Ramos (cell line): ENCODE measurements around the gene ZNF277.
"Not testable (repeated sequence)": the region's sequence is repeated elsewhere in the genome, so short reads cannot be mapped to it uniquely, and the experiment has no call there.

Experiments used
- in situ Hi-C: fragments of 300-500 bp; cut with MboI; formaldehyde crosslinking; loops from one replicate; pipeline ENCODE4 v1.14.3; 2022; ENCODE audit warnings: low sequenced_read_pairs; ENCODE audit not compliant: unreplicated experiment

Gene ZNF277

GRCh38 chr7:112238330-112238729 lies 31.8 kb downstream of the ZNF277 start:
- in situ Hi-C loops, result no loop called here

- in situ Hi-C loops, result no loop called here
Observed at GRCh38 chr7:112238852-112239610, 32.5 kb downstream of the ZNF277 start.

- in situ Hi-C loops, result no loop called here
Observed at GRCh38 chr7:112248598-112248997, 42.1 kb downstream of the ZNF277 start.

- in situ Hi-C loops, result not testable (repeated sequence)
Observed at GRCh38 chr7:112249967-112250366, 43.5 kb downstream of the ZNF277 start.

- in situ Hi-C loops, result no loop called here
Observed at GRCh38 chr7:112252141-112252540, 45.6 kb downstream of the ZNF277 start.

GRCh38 chr7:112252691-112253090 lies 46.2 kb downstream of the ZNF277 start:
- in situ Hi-C loops, result no loop called here

- in situ Hi-C loops, result no loop called here
Observed at GRCh38 chr7:112254156-112254555, 47.7 kb downstream of the ZNF277 start.

- in situ Hi-C loops, result no loop called here
Observed at GRCh38 chr7:112254709-112255387, 48.4 kb downstream of the ZNF277 start.

GRCh38 chr7:112255388-112255720 lies 48.9 kb downstream of the ZNF277 start:
- in situ Hi-C loops, result no loop called here

GRCh38 chr7:112257073-112257472 lies 50.6 kb downstream of the ZNF277 start:
- in situ Hi-C loops, result no loop called here

- in situ Hi-C loops, result no loop called here
Observed at GRCh38 chr7:112260911-112261310, 54.4 kb downstream of the ZNF277 start.

- in situ Hi-C loops, result no loop called here
Observed at GRCh38 chr7:112262036-112262435, 55.5 kb downstream of the ZNF277 start.

GRCh38 chr7:112262855-112263487 lies 56.5 kb downstream of the ZNF277 start:
- in situ Hi-C loops, result no loop called here

- in situ Hi-C loops, result no loop called here
Observed at GRCh38 chr7:112263519-112263918, 57.0 kb downstream of the ZNF277 start.

GRCh38 chr7:112266141-112266540 lies 59.6 kb downstream of the ZNF277 start:
- in situ Hi-C loops, result no loop called here

GRCh38 chr7:112266595-112267270 lies 60.2 kb downstream of the ZNF277 start:
- in situ Hi-C loops, result no loop called here

- in situ Hi-C loops, result no loop called here
Observed at GRCh38 chr7:112267944-112268691, 61.6 kb downstream of the ZNF277 start.

- in situ Hi-C loops, result no loop called here
Observed at GRCh38 chr7:112271162-112271561, 64.7 kb downstream of the ZNF277 start.

- in situ Hi-C loops, result no loop called here
Observed at GRCh38 chr7:112272921-112273561, 66.5 kb downstream of the ZNF277 start.

GRCh38 chr7:112279042-112279441 lies 72.5 kb downstream of the ZNF277 start:
- in situ Hi-C loops, result no loop called here
